ENCODE measurements around the gene HACL1.
A peak's percentile ranks its signal among the peaks of the same experiment; 100 is the strongest.
"Not testable (repeated sequence)": the region's sequence is repeated elsewhere in the genome, so short reads cannot be mapped to it uniquely, and the experiment has no call there.

HACL1 gene

DNA sequence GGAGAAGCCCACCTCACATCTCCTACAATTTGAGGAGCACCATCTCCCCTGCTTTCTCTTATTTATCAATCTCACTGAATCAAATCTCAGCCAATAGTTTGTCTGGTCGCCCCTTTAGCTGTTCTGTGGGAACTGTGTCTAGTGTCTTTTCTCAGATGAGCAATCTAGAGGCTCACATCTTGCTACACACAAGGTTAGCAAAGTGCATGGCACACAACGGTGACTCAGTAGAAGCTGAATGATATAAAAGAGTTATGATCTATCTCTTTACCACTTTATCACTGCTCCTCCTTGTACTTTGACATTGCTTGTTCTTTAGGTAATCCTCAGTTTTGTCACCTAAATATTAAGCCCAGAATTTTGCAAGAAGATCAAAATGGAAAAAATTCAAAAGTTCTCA lies 63.0 kb downstream of the HACL1 start:
- no peaks in the 10 kb centered on the region for H3K9me3 ChIP-seq (ENCODE audit: control insufficient read depth, insufficient read depth, low read depth, low read length)
- TF ChIP-seq ZNF629 (tag by site-specific recombination; IDR thresholded peaks at IDR 0.05) (no peak), ZNF394 (tag by site-specific recombination; IDR thresholded peaks at IDR 0.05; ENCODE audit: borderline replicate concordance) (no peak)
- no peaks in the 10 kb centered on the region for H3K4me1 ChIP-seq (ENCODE audit: control insufficient read depth, insufficient read depth, low read length)
- POLR2A ChIA-PET = no interaction called here
- CTCF ChIA-PET = no interaction called here
- H3K36me3 ChIP-seq (ENCODE audit: control insufficient read depth in 2 of 2, insufficient read depth in 1 of 2, low read length in 2 of 2) = no peaks in the 10 kb centered on the region
- no peak overlapping the region for H3K4me3 ChIP-seq (ENCODE audit: low read depth, low read length)
- no peak overlapping the region for H3K27ac ChIP-seq (ENCODE audit: extremely low read depth, low read depth, low read length)

DNA sequence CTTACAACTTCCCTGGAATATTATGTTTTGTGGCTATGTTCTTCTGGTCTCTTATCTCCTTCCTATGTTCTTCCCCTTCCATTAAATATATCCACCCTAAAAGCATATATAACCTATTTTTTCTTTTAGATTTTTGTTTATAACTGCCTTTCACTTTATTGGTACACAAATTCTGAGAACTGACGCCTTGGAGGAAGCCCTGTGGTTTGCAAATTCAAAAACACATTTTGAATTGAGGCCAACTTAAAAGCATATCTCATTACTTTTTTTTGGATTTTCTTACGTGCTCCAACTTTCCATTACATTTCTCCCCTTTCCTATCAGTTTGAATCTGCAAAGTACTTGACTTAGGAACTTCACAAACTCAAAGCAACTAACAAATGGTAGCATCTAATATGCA lies 64.5 kb downstream of the HACL1 start:
- ChIA-PET POLR2A (no interaction called here), CTCF (no interaction called here)
- Histone ChIP-seq H3K4me3 (ENCODE audit: low read depth, low read length) (no peak overlapping the region), H3K36me3 (ENCODE audit: control insufficient read depth in 2 of 2, insufficient read depth in 1 of 2, low read length in 2 of 2) (no peaks in the 10 kb centered on the region), H3K4me1 (ENCODE audit: control insufficient read depth, insufficient read depth, low read length) (no peaks in the 10 kb centered on the region), H3K9me3 (ENCODE audit: control insufficient read depth, insufficient read depth, low read depth, low read length) (no peaks in the 10 kb centered on the region), H3K27ac (ENCODE audit: extremely low read depth, low read depth, low read length) (no peak overlapping the region)
- TF ChIP-seq KLF1 (tag by site-specific recombination; IDR thresholded peaks at IDR 0.05) (no peak), MZF1 (tag by site-specific recombination; IDR thresholded peaks at IDR 0.05; ENCODE audit: borderline replicate concordance) (no peak), ZNF623 (tag by site-specific recombination; IDR thresholded peaks at IDR 0.05) (no peak), ZNF10 (tag by site-specific recombination; IDR thresholded peaks at IDR 0.05) (no peak), ZNF624 (tag by site-specific recombination; IDR thresholded peaks at IDR 0.05) (no peak), ZNF747 (tag by site-specific recombination; IDR thresholded peaks at IDR 0.05) (no peak), ZNF394 (tag by site-specific recombination; IDR thresholded peaks at IDR 0.05; ENCODE audit: borderline replicate concordance) (no peak), ZBTB17 (tag by site-specific recombination; IDR thresholded peaks at IDR 0.05) (no peak), ZNF792 (tag by site-specific recombination; IDR thresholded peaks at IDR 0.05) (no peak)
- TF ChIP-seq, protein P1, sequence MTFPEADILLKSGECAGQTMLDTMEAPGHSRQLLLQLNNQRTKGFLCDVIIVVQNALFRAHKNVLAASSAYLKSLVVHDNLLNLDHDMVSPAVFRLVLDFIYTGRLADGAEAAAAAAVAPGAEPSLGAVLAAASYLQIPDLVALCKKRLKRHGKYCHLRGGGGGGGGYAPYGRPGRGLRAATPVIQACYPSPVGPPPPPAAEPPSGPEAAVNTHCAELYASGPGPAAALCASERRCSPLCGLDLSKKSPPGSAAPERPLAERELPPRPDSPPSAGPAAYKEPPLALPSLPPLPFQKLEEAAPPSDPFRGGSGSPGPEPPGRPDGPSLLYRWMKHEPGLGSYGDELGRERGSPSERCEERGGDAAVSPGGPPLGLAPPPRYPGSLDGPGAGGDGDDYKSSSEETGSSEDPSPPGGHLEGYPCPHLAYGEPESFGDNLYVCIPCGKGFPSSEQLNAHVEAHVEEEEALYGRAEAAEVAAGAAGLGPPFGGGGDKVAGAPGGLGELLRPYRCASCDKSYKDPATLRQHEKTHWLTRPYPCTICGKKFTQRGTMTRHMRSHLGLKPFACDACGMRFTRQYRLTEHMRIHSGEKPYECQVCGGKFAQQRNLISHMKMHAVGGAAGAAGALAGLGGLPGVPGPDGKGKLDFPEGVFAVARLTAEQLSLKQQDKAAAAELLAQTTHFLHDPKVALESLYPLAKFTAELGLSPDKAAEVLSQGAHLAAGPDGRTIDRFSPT (tag by site-specific recombination; IDR thresholded peaks at IDR 0.05) = no peak

DNA sequence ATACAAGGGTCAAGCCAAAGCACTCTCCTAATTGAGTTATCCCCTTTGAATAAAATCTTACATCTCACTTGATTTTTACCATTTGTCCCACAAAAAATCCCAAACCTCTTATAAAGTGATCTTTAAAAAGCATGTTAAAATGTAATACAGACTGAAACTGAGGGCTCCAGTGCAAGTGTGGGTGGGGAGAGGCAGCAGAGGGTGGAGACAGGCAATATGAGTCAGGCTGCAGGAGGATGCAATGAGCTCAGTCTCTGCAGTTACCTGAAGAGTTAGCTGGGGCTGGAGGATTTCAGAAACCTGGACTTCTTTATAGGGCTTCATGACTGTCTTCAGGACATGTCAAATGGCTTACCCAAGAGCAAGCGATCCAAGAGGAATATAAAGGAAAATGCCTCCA lies 65.6 kb downstream of the HACL1 start:
- no peak overlapping the region for H3K4me3 ChIP-seq (ENCODE audit: low read depth, low read length)
- ChIA-PET POLR2A (no interaction called here), CTCF (interaction anchor here (1.7 kb wide), 1 partner anchor 100 kb away, joined by 3 read pairs; no protein-coding TSS in a partner anchor)
- no peak overlapping the region for H3K27ac ChIP-seq (ENCODE audit: extremely low read depth, low read depth, low read length)
- H3K9me3 ChIP-seq (ENCODE audit: control insufficient read depth, insufficient read depth, low read depth, low read length) = no peaks in the 10 kb centered on the region
- H3K4me1 ChIP-seq (ENCODE audit: control insufficient read depth, insufficient read depth, low read length) = no peaks in the 10 kb centered on the region
- no peaks in the 10 kb centered on the region for H3K36me3 ChIP-seq (ENCODE audit: control insufficient read depth in 2 of 2, insufficient read depth in 1 of 2, low read length in 2 of 2)
- TF ChIP-seq ZNF670 (tag by site-specific recombination; IDR thresholded peaks at IDR 0.05; ENCODE audit: low read depth) (no peak), EGR2 (tag by site-specific recombination; IDR thresholded peaks at IDR 0.05; ENCODE audit: low read depth) (peak; percentile 21; the same call in 1 of the 2 replicates), ZNF768 (tag by site-specific recombination; IDR thresholded peaks at IDR 0.05) (no peak), TCF7L2 (IDR thresholded peaks at IDR 0.05; ENCODE audit: borderline replicate concordance, low read depth, low read length) (no peak), ZNF549 (tag by site-specific recombination; IDR thresholded peaks at IDR 0.05) (no peak)
- TF ChIP-seq, protein P2, sequence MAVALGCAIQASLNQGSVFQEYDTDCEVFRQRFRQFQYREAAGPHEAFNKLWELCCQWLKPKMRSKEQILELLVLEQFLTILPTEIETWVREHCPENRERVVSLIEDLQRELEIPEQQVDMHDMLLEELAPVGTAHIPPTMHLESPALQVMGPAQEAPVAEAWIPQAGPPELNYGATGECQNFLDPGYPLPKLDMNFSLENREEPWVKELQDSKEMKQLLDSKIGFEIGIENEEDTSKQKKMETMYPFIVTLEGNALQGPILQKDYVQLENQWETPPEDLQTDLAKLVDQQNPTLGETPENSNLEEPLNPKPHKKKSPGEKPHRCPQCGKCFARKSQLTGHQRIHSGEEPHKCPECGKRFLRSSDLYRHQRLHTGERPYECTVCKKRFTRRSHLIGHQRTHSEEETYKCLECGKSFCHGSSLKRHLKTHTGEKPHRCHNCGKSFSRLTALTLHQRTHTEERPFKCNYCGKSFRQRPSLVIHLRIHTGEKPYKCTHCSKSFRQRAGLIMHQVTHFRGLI (tag by site-specific recombination; IDR thresholded peaks at IDR 0.05) = no peak

DNA sequence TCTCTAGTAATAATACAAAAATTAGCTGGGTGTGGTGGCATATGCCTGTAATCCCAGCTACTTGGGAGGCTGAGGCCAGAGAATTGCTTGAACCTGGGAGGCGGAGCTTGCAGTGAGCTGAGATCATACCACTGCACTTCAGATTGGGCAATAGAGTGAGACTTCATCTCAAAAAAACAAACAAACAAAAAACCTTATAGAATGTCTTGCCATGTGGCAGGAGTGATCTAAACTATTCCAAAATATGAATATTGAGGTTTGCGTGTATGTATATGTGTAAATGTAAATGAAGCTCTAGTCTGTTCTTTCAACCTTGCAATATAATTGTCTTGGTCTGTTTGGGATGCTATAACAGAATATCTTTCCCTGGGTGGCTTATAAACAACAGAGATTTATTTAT lies 68.8 kb downstream of the HACL1 start:
- H3K27ac ChIP-seq (ENCODE audit: extremely low read depth, low read depth, low read length); H3K9me3 ChIP-seq (ENCODE audit: control insufficient read depth, insufficient read depth, low read depth, low read length); H3K36me3 ChIP-seq (ENCODE audit: control insufficient read depth in 2 of 2, insufficient read depth in 1 of 2, low read length in 2 of 2); H3K4me1 ChIP-seq (ENCODE audit: control insufficient read depth, insufficient read depth, low read length); H3K4me3 ChIP-seq (ENCODE audit: low read depth, low read length); POLR2A ChIA-PET: not testable (repeated sequence)
- CTCF ChIA-PET = interaction anchor here (1.0 kb wide), 1 partner anchor 330 kb away, joined by 3 read pairs; no protein-coding TSS in a partner anchor

Data from HEK293 (cell line).